Hematopoietic multipotent progenitor cell treated with erythropoietin and hydrocortisone succinate and interleukin-3 and kit ligand, for 15 days (in vitro differentiated cells): ENCODE data around the gene GADD45B.
"Not testable (repeated sequence)": the region's sequence is repeated elsewhere in the genome, so short reads cannot be mapped to it uniquely, and the experiment has no call there.

ENCODE experiments used
- DNase-seq: peaks from one replicate; pipeline ENCODE4 v3.0.0-alpha.2; 2015; ENCODE audit warnings: low spot score

GADD45B gene

GRCh38 chr19:2443785-2444182 is 32.1 kb upstream of the GADD45B start:
- DNase-seq = no peak

- DNase-seq = no peak
Measured at GRCh38 chr19:2444251-2445002, 31.5 kb upstream of the GADD45B start.

DNA sequence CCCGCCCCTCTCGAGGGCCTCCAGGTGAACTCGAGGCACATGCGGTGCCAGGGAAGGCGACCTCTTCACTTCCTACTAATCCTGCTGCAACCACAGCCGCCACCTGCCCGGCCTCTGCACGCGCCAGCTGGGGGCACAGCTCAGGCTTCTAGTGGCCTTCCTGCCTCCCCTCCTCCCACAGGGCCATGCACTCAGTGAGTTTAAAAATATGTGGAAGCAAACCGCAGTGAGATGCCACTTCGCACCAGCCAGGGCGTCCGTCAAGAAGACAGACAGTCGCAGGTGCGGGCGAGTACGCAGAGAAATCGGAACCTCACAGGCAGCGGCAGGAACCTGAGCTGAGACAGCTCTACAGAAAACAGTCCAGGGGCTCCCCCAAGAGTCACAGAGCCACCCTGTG is 29.5 kb upstream of the GADD45B start:
- DNase-seq = no peak

DNA sequence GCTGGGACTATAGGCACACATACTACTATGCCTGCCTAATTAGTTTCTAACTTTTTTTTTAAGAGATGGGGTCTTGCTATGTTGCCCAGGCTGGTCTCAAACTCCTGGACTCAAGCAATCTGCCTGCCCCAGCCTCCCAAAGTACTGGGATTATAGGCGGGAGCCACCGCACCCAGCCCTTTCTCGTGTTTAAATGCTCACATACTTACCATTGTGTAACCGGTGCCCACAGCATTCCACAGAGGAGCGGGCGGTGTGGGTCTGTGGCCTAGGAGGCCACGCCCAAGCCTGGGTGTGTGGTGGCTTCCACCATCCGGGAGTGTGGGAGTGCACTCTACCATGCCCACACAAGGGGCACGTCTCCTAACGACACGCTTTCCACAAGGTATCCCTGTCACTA is 26.9 kb upstream of the GADD45B start:
- no peak for DNase-seq

DNA sequence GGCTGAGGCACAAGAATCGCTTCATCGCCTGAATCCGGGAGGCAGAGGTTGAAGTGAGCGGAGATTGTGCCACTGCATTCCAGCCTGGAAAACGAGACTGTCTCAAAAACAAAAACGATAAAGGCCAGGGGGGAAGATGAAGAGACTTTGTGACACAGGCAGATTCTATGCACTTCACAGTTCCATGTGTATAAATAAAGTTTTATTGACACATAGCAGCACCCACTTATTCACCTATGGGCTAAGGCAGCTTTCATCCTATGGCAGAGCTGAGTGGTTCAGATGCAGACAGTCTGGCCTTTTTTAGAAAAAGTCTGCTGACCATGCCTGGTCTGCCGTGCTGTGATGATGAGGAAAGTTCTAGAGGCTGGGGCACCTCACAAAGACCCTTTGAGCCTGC is 24.8 kb upstream of the GADD45B start:
- DNase-seq = no peak

DNA sequence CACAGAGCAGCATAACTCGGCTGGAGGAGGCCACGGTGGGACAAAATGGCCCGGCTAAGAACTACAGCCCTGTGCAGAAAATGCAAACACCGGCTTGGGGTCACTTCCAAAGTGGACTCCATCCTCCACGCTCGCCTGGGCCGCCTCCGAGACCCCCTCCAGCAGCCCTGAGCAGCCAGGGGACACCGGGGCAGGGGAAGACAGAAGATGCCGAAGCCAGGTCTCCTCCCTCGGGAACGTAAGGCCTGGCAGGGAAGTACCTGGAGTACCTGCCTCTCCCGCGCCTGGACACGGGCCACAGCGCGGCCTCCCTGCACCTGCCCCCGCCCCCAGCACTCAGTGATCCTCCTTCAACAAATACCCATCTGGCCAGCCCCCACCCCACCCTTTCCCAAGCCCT is 24.2 kb upstream of the GADD45B start:
- no peak for DNase-seq

- no peak for DNase-seq
Measured at GRCh38 chr19:2453431-2454025, 22.4 kb upstream of the GADD45B start.

- no peak for DNase-seq
Measured at GRCh38 chr19:2454199-2454961, 21.5 kb upstream of the GADD45B start.

- DNase-seq = no peak
Measured at GRCh38 chr19:2454962-2455850, 20.7 kb upstream of the GADD45B start.

DNA sequence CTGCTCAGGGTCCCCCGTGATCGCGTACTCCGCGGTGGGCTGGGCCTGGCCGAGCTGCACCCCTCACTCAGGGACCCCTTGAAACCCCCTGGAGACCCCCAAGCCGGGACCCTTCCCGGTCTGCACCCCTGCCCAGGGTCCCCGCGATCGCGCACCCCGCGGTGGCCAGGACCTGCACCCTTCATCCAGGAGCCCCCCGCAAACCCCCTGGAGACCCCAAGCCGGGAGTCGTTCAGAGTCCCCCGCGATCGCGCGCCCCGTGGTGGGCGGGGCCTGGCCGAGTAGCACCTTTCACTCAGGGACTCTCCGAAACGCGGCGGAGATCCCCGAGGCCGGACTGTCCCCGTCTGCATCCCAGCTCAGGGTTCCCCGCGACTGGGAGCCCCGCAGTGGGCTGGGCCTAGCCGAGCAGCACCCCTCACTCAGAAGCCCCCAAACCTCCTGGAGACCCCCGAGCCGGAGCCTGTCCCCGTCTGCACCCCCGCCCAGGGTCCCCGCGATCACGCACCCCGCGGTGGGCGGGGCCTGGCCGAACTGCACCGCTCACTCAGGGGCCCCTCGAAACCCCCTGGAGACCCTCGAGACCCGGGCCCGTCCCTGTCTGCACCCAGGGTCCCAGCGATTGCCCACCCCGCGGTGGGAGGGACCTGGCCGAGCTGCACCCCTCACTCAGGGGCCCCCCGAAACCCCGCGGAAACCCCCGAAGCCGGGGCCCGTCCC is 19.9 kb upstream of the GADD45B start:
- peak; percentile 23 for DNase-seq

GRCh38 chr19:2457394-2458037 is 18.4 kb upstream of the GADD45B start:
- no peak for DNase-seq

DNA sequence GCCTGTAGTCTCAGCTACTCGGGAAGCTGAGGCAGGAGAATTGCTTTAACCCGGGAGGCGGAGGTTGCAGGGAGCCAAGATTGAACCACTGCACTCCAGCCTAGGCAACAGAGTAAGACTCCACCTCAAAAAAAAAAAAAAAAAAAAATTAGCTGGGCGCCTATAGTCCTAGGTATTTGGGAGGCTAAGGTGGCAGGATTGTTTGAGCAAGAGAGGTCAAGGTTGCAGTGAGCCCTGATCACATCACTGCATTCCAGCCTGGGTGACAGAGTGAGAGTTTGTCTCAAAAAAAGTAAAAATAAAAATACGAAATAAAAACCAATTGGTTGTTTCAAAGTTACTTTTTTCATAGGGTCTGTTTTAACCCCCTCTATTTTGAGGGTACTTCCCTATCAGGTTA is 17.9 kb upstream of the GADD45B start:
- no peak for DNase-seq

DNA sequence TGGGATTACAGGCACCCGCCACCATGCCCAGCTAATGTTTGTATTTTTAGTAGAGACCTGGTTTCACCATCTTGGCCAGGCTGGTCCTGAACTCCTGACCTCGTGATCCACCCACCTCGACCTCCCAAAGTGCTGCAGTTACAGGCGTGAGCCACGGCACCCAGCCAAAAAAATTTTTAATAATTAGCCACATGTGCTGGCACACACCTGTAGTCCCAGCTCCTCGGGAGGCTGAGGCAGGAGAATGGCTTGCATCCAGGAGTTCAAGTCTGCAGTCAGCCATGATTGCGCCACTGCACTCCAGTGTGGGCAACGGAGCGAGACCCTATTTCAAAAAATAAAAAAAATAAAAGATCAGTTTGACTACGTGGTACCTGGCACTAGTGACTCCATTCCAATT is 17.2 kb upstream of the GADD45B start:
- not testable (repeated sequence) for DNase-seq

- no peak for DNase-seq
Measured at GRCh38 chr19:2460245-2460644, 15.7 kb upstream of the GADD45B start.

GRCh38 chr19:2461751-2462634 is 13.9 kb upstream of the GADD45B start:
- DNase-seq = peak; percentile 55

DNA sequence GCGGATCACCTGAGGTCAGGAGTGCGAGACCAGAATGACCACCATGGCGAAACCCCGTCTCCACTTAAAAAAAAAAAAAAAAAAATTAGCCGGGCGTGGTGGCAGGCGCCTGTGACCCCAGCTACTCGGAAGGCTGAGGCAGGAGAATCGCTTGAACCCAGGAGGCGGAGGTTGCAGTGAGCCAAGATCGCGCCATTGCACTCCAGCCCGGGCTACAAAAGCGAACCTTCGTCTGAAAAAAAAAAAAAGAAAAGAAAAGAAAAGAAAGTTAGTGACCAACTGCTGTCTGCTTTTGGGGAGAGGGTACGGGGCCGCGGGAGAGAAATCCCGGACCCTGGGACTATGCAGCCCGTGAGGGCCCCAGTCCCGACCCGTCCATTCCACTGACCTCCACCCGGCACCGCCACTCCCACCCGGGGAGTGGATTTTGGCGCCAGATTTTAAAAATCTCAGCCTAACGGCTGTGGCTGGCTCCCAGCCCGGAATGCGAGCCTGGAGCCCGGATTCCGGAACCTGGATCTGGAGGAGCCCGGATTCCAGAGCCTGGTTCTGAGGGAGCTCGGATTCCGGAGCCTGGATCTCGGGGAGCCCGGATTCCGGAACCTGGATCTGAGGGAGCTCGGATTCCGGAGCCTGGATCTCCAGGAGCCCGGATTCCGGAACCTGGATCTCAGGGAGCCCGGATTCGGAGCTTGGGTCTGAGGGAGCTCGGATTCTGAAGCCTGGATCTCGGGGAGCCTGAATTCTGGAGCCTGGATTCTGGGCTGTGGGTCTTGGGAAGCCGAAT is 13.1 kb upstream of the GADD45B start:
- no peak for DNase-seq

DNA sequence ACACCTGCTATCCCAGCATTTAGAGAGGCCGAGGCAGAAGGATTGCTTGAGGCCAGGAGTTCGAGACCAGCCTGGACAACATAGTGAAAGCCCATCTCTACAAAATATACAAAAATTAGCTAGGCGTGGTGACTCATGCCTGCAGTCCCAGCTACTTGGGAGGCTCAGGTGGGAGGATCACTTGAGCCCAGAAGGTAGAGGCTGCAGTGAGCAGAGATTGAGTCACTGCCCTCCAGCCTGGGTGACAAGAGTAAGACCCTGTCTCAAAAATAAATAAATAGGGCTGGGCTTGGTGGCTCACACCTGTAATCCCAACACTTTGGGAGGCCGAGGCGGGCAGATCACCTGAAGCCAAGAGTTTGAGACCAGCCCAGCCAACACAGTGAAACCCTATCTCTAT is 12.2 kb upstream of the GADD45B start:
- DNase-seq = not testable (repeated sequence)

DNA sequence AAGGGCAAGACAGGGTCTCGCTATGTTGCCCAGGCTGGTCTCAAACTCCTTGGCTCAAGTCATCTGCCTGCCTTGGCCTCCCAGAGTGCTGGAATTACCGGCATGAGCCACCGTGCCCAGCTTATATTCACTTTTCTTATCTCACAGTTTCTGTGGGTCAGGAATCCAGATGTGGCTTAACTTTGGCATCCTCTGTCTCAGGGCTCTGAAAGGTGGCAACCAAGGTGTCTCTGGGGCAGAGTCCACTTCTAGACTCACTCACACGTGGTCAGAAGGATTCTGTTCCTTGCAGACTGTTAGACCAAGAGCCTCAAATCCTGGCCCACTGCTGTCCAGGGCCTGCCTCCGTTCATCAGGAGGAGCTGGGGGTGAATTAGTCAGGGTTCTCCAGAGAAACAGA is 11.5 kb upstream of the GADD45B start:
- DNase-seq = no peak

- DNase-seq = no peak
Measured at GRCh38 chr19:2468596-2468995, 7.3 kb upstream of the GADD45B start.
